ENCODE measurements around the gene PCDH17. TPM values are rescaled to one million over a fixed set of nuclear protein-coding genes. Genes with fewer than 3 reads are reported as not detected.

Gene PCDH17
- polyA plus RNA-seq, 1 donor (not counting 4 experiments of a cell fraction or from before 2014, with no cell fraction given), result not detected

- no peak overlapping the region for H3K27ac ChIP-seq (ENCODE audit: control insufficient read depth, insufficient read depth, low read length)
- no peaks in the 10 kb centered on the region for H3K79me2 ChIP-seq (ENCODE audit: control insufficient read depth, insufficient read depth, low read length)
- H3K4me2 ChIP-seq (ENCODE audit: control insufficient read depth, extremely low read depth, insufficient read depth, low read depth, low read length), result no peak overlapping the region
- H3K9ac ChIP-seq (ENCODE audit: control insufficient read depth, extremely low read depth, insufficient read depth, low read length), result no peak overlapping the region
- FAIRE-seq, result no peak
- no peaks in the 10 kb centered on the region for H3K36me3 ChIP-seq (ENCODE audit: control insufficient read depth in 2 of 2, extremely low read depth in 1 of 2, insufficient read depth in 2 of 2, low read length in 2 of 2)
- DNase-seq (ENCODE audit: low read depth, low spot score), result no peak
- TF ChIP-seq CTCF (optimal IDR thresholded peaks at IDR 0.05 in 1 of 3, IDR thresholded peaks at IDR 0.05 in 1 of 3, conservative IDR thresholded peaks at IDR 0.05 in 1 of 3; ENCODE audit: extremely low read depth in 1 of 3, insufficient read depth in 2 of 3, low read length in 3 of 3) (no peak), EZH2 (IDR thresholded peaks at IDR 0.05; ENCODE audit: low read length) (no peak)
- H3K27me3 ChIP-seq (ENCODE audit: control insufficient read depth, extremely low read depth, insufficient read depth, low read length), result no peaks in the 10 kb centered on the region
- H3K9me3 ChIP-seq (ENCODE audit: control insufficient read depth, low read depth, low read length), result no peaks in the 10 kb centered on the region
- no peak overlapping the region for H2AFZ ChIP-seq (ENCODE audit: control insufficient read depth, low read length)
- no peak overlapping the region for H3K4me3 ChIP-seq (ENCODE audit: control insufficient read depth in 2 of 3, extremely low read depth in 1 of 3, insufficient read depth in 2 of 3, low read depth in 1 of 3, low read length in 3 of 3)
- no peaks in the 10 kb centered on the region for H3K4me1 ChIP-seq (ENCODE audit: control insufficient read depth, extremely low read depth, insufficient read depth, low read length)
- no peaks in the 10 kb centered on the region for H4K20me1 ChIP-seq (ENCODE audit: control insufficient read depth, extremely low read depth, insufficient read depth, low read length)
- H3K9me1 ChIP-seq (ENCODE audit: control insufficient read depth, extremely low read depth, insufficient read depth, low read length), result no peaks in the 10 kb centered on the region
- dilution Hi-C loops (cut with MboI; ENCODE audit: extremely low pct_ligation_motif_present, low sequenced_read_pairs), result no loop called here
Measured at GRCh38 chr13:57644106-57644505, 12.6 kb downstream of the PCDH17 start.

GRCh38 chr13:57653229-57653989 is 21.9 kb downstream of the PCDH17 start:
- no peaks in the 10 kb centered on the region for H3K27me3 ChIP-seq (ENCODE audit: control insufficient read depth, extremely low read depth, insufficient read depth, low read length)
- dilution Hi-C loops (cut with MboI; ENCODE audit: extremely low pct_ligation_motif_present, low sequenced_read_pairs), result no loop called here

More at GRCh38 chr13:57653229-57653989, 21.9 kb downstream of the PCDH17 start:
- Histone ChIP-seq H3K9ac (ENCODE audit: control insufficient read depth, extremely low read depth, insufficient read depth, low read length) (no peak overlapping the region), H3K27ac (ENCODE audit: control insufficient read depth, insufficient read depth, low read length) (no peak overlapping the region), H3K79me2 (ENCODE audit: control insufficient read depth, insufficient read depth, low read length) (no peaks in the 10 kb centered on the region), H3K4me2 (ENCODE audit: control insufficient read depth, extremely low read depth, insufficient read depth, low read depth, low read length) (no peak overlapping the region), H3K4me3 (ENCODE audit: control insufficient read depth in 2 of 3, extremely low read depth in 1 of 3, insufficient read depth in 2 of 3, low read depth in 1 of 3, low read length in 3 of 3) (no peak overlapping the region), H3K9me3 (ENCODE audit: control insufficient read depth, low read depth, low read length) (no peaks in the 10 kb centered on the region), H3K9me1 (ENCODE audit: control insufficient read depth, extremely low read depth, insufficient read depth, low read length) (no peaks in the 10 kb centered on the region), H4K20me1 (ENCODE audit: control insufficient read depth, extremely low read depth, insufficient read depth, low read length) (no peaks in the 10 kb centered on the region), H2AFZ (ENCODE audit: control insufficient read depth, low read length) (no peak overlapping the region), H3K36me3 (ENCODE audit: control insufficient read depth in 2 of 2, extremely low read depth in 1 of 2, insufficient read depth in 2 of 2, low read length in 2 of 2) (no peaks in the 10 kb centered on the region), H3K4me1 (ENCODE audit: control insufficient read depth, extremely low read depth, insufficient read depth, low read length) (no peaks in the 10 kb centered on the region)
- FAIRE-seq (no peak), DNase-seq (ENCODE audit: low read depth, low spot score) (no peak)
- TF ChIP-seq CTCF (optimal IDR thresholded peaks at IDR 0.05 in 1 of 3, IDR thresholded peaks at IDR 0.05 in 1 of 3, conservative IDR thresholded peaks at IDR 0.05 in 1 of 3; ENCODE audit: extremely low read depth in 1 of 3, insufficient read depth in 2 of 3, low read length in 3 of 3) (no peak), EZH2 (IDR thresholded peaks at IDR 0.05; ENCODE audit: low read length) (no peak)

All from keratinocyte (primary cell).